K562 (cell line): ENCODE measurements around the gene OMG. TPM values are rescaled to one million over a fixed set of nuclear protein-coding genes. Genes with fewer than 3 reads are reported as not detected.

Experiments used
- ATAC-seq: fragments of 200-7000 bp; cut with Tn5 transposase; 3 replicates; pipeline ENCODE4 v1.9.1; 2020; ENCODE audit warnings: moderate library complexity
- BruUV-seq: library from RNA; stranded (reverse); fragments of 400-500 nt; replicated peaks from 2 replicates; lab custom pipeline; 2021; lab: Mats Ljungman, UMichigan
- CTCF ChIA-PET: fragments of 300-600 bp; formaldehyde crosslinking; extraction: SDS; loops from one replicate; lab custom pipeline; 2021; ENCODE audit warnings: low intra/inter-chr PET ratio; lab: Yijun Ruan, JAX
- POLR2A ChIA-PET: fragments of 300-600, 350-650 bp; sonication (Branson Sonifier 250); formaldehyde crosslinking; extraction: SDS; loops from one replicate; lab custom pipeline; 2021; ENCODE audit warnings: antibody characterized with exemption, inconsistent platforms; lab: Yijun Ruan, JAX
- DNase-seq, 4 experiments: peaks; one replicate each; pipeline versions ENCODE4 v3.0.0 to v3.0.0-alpha.2; 2011 to 2018; ENCODE audit warnings: low spot score in 3 of 4, mixed read lengths in 3 of 4; ENCODE audit errors: extremely low read depth in 1 of 4
- FAIRE-seq: peaks from 2 replicates; lab custom pipeline; 2011; peaks lifted over from hg19 to GRCh38; lab: Jason Lieb, UNC
- H2AFZ ChIP-seq: 2 replicates; pipeline ENCODE4 v1.6.0; 2011; ENCODE audit warnings: low read depth, low read length, control low read depth, inconsistent platforms
- H3K27ac ChIP-seq: fragments of 200-600 bp; 3 replicates; pipeline ENCODE4 v1.8.0; 2011; ENCODE audit warnings: low read depth, mild to moderate bottlenecking, control low read depth, inconsistent platforms, low read length, moderate library complexity, mixed read lengths; ENCODE audit errors: extremely low read depth
- H3K27me3 ChIP-seq, 2 experiments: fragments of 300-600 bp in 1 of 2; 2 replicates in 1 of 2; 3 replicates in 1 of 2; pipeline versions ENCODE4 v1.6.0 to v1.8.0; 2011; ENCODE audit warnings: inconsistent platforms in 2 of 2, low read length in 2 of 2, mild to moderate bottlenecking in 1 of 2, mixed read lengths in 1 of 2, moderate library complexity in 1 of 2; ENCODE audit not compliant: control insufficient read depth in 2 of 2, insufficient read depth in 2 of 2
- H3K36me3 ChIP-seq: fragments of 300-600 bp; 3 replicates; pipeline ENCODE4 v1.8.0; 2011; ENCODE audit warnings: mild to moderate bottlenecking, low read length, inconsistent platforms; ENCODE audit not compliant: control insufficient read depth, insufficient read depth
- H3K4me1 ChIP-seq, 2 experiments: fragments of 200-600 bp in 1 of 2; replicated peaks in 1 of 2; 2 replicates in 1 of 2; 3 replicates in 1 of 2; pipeline versions ENCODE4 v1.5.1 to v1.8.0; 2011; ENCODE audit warnings: inconsistent platforms in 2 of 2, low read length in 2 of 2, mild to moderate bottlenecking in 1 of 2, mixed read lengths in 1 of 2, moderate library complexity in 1 of 2; ENCODE audit not compliant: control insufficient read depth in 2 of 2, insufficient read depth in 2 of 2
- H3K4me2 ChIP-seq: 2 replicates; pipeline ENCODE4 v1.6.1; 2011; ENCODE audit warnings: low read length, control low read depth, inconsistent platforms, mixed read lengths; ENCODE audit not compliant: insufficient read depth
- H3K4me3 ChIP-seq: fragments of 200-600 bp; sonication (generic), shearing (Covaris generic); 2 replicates; pipeline ENCODE4 v1.5.1; 2016; ENCODE audit warnings: control low read depth, inconsistent platforms
- H3K79me2 ChIP-seq: fragments of 200-600 bp; 3 replicates; pipeline ENCODE4 v1.8.0; 2011; ENCODE audit warnings: low read length, inconsistent platforms; ENCODE audit not compliant: control insufficient read depth, insufficient read depth
- H3K9ac ChIP-seq, 2 experiments: 2 replicates each; pipeline versions ENCODE4 v1.6.0 to v1.6.1; 2011; ENCODE audit warnings: low read depth in 2 of 2, low read length in 2 of 2, control low read depth in 1 of 2, inconsistent platforms in 1 of 2, mild to moderate bottlenecking in 1 of 2, mixed read lengths in 1 of 2; ENCODE audit not compliant: insufficient read depth in 1 of 2
- H3K9me1 ChIP-seq: one replicate; pipeline ENCODE4 v1.6.0; 2011; ENCODE audit warnings: inconsistent platforms, mild to moderate bottlenecking, low read length, moderate library complexity; ENCODE audit not compliant: control insufficient read depth, insufficient read depth
- H3K9me3 ChIP-seq: replicated peaks from 2 replicates; pipeline ENCODE4 v1.5.1; 2011; ENCODE audit warnings: low read depth, low read length, inconsistent platforms; ENCODE audit not compliant: control insufficient read depth, insufficient read depth
- H4K20me1 ChIP-seq: replicated peaks from 2 replicates; pipeline ENCODE4 v1.6.1; 2011; ENCODE audit warnings: low read length, inconsistent platforms, mixed read lengths; ENCODE audit not compliant: control insufficient read depth, insufficient read depth
- CC2D1A ChIP-seq: fragments of 450-650 bp; IDR thresholded peaks from 2 replicates; pipeline ENCODE4 v1.6.1; 2017; ENCODE audit warnings: mild to moderate bottlenecking
- CXXC5 ChIP-seq: fragments of 250-450 bp; sonication (Bioruptor Pico); IDR thresholded peaks from 2 replicates; pipeline ENCODE4 v1.8.0; 2022; ENCODE audit warnings: inconsistent platforms, mild to moderate bottlenecking, moderate library complexity
- EP300 ChIP-seq: IDR thresholded peaks from 2 replicates; pipeline ENCODE4 v1.6.1; 2012; ENCODE audit warnings: low read length, improper control_type of control experiment
- FOXK1 ChIP-seq: sonication (generic); formaldehyde crosslinking; IDR thresholded peaks from 2 replicates; pipeline ENCODE4 v1.8.0; 2022; ENCODE audit warnings: missing genetic modification reagents, mild to moderate bottlenecking, borderline replicate concordance
- MEF2D ChIP-seq: conservative IDR thresholded peaks from 2 replicates; pipeline ENCODE4 v1.6.1; 2016; ENCODE audit warnings: low read depth, missing genetic modification characterization, missing compliant biosample characterization
- NR1H2 ChIP-seq: sonication (generic); formaldehyde crosslinking; IDR thresholded peaks from 2 replicates; pipeline ENCODE4 v1.4.0; 2020; ENCODE audit warnings: mild to moderate bottlenecking, missing genetic modification reagents
- NRF1 ChIP-seq, 2 experiments: fragments of 450-650 bp; IDR thresholded peaks in 1 of 2; conservative IDR thresholded peaks in 1 of 2; 2 replicates each; pipeline ENCODE4 v1.6.1; 2014; ENCODE audit warnings: mild to moderate bottlenecking in 2 of 2
- STAT5B ChIP-seq: fragments of 250-450 bp; sonication (Bioruptor Pico); IDR thresholded peaks from 2 replicates; pipeline ENCODE4 v1.8.0; 2021; ENCODE audit warnings: mild to moderate bottlenecking, inconsistent platforms
- TAF9B ChIP-seq: fragments of 450-650 bp; IDR thresholded peaks from 2 replicates; pipeline ENCODE4 v1.6.1; 2018; ENCODE audit warnings: mild to moderate bottlenecking; ENCODE audit not compliant: partially characterized antibody
- TEAD4 ChIP-seq, 2 experiments: sonication (generic) in 1 of 2; formaldehyde crosslinking in 1 of 2; IDR thresholded peaks; 2 replicates each; pipeline versions ENCODE4 v1.6.1 to v1.8.0; 2012 to 2022; ENCODE audit warnings: borderline replicate concordance in 1 of 2, inconsistent platforms in 1 of 2, low read length in 1 of 2, mild to moderate bottlenecking in 1 of 2, missing genetic modification reagents in 1 of 2
- VEZF1 ChIP-seq: fragments of 200-800 bp; sonication (Bioruptor generic); IDR thresholded peaks from 2 replicates; pipeline ENCODE4 v1.6.1; 2017; ENCODE audit warnings: missing genetic modification characterization, missing compliant biosample characterization
- ZHX1 ChIP-seq: fragments of 150-350 bp; conservative IDR thresholded peaks from 2 replicates; pipeline ENCODE4 v1.6.1; 2014; ENCODE audit warnings: low read length
- ZNF274 ChIP-seq: IDR thresholded peaks from 2 replicates; pipeline ENCODE4 v1.6.1; 2011; ENCODE audit warnings: low read depth, mild to moderate bottlenecking, low read length, moderate library complexity, borderline replicate concordance
- ZNF695 ChIP-seq: fragments of 450-650 bp; formaldehyde crosslinking; IDR thresholded peaks from 2 replicates; pipeline ENCODE4 v1.4.0; 2020; ENCODE audit warnings: mild to moderate bottlenecking, moderate library complexity
- WGBS: fragments of 100-300 bp; shearing (Covaris generic); methylation state at CpG from one replicate; pipeline ENCODE4 v1.1.6; 2016; ENCODE audit warnings: low coverage, mixed read lengths; ENCODE audit not compliant: insufficient coverage; ENCODE audit errors: missing lambda C conversion rate; 5-methylcytosine and 5-hydroxymethylcytosine counted together
- in situ Hi-C: fragments of 300-500 bp; cut with MboI; formaldehyde crosslinking; loops from 4 replicates; pipeline ENCODE4 v1.15.0; 2018; ENCODE audit warnings: inconsistent platforms, mixed read lengths
- intact Hi-C: fragments of 100-400 bp; cut with micrococcal nuclease; formaldehyde crosslinking; loops from 2 replicates; pipeline ENCODE4 v1.14.2; 2022
- polyA plus RNA-seq, 8 experiments: library from polyadenylated mRNA; depleted of rRNA in 4 of 8; stranded (reverse) in 5 of 8; unstranded in 3 of 8; fragments of >200 nt; fragmentation: Nextera tagmentation in 2 of 8; fragmentation: Illumina TruSeq in 1 of 8; extraction: Ambion mirVana in 2 of 8; extraction: Trizol in 1 of 8; gene quantifications; 2 replicates each; pipeline versions ENCODE4 v1.2.1 to v1.2.3, GENCODE V29; 2011 to 2014; ENCODE audit warnings: inconsistent platforms in 1 of 8, missing spikeins in 1 of 8
- total RNA-seq, 7 experiments: library from RNA; depleted of rRNA in 6 of 7; stranded (reverse); fragments of >200 nt in 6 of 7; fragmentation: Illumina TruSeq in 2 of 7; extraction: Trizol in 2 of 7; gene quantifications; 2 replicates each; pipeline versions ENCODE4 v1.2.1 to v1.2.3, GENCODE V29; 2011 to 2021; ENCODE audit warnings: low replicate concordance in 1 of 7

Gene OMG
- total and polyA plus RNA-seq, 9 of the 15 experiments (the other 6 are each of a cell fraction or from before 2014, with no cell fraction given), result 0.41 TPM; not detected in 8

DNA sequence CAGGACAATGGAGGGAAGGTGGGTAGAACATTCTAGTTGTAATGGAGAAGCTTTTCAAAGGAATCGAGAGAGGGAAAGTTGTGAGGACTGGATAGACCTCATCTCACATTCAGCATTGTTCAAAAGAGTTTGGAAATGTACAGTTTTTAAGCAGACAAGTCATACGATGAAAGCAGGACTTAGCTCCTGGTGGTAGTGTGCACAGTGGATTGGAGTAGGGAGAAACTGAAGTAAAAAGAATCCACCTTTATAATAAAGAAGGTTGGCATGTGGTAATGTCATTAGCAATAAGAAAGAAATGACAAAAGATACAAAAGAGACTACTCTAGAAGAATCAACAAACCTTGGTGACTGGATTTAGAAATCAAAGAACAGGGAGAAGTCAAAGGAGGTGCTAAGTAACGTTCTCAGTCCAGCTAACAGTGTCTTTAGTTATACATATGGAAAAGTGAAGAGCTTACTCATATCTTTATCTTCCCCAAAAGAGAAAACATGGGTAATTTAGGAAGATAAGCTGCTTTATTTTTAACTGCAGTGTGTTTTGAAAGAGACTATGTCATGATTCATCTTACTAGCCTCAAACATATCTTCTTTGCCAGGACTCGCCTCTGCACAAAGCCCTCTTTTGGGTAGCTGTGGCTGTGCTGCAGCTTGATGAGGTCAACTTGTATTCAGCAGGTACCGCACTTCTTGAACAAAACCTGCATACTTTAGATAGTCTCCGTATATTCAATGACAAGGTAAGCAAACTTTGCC, 43.0 kb upstream of the OMG start:
- Histone ChIP-seq H3K27me3 (no peaks in the 10 kb centered on the region), H3K9me1 (no peaks in the 10 kb centered on the region), H3K9me3 (no peaks in the 10 kb centered on the region), H4K20me1 (peaks cover 4% of the 10 kb centered on the region; the same call in 1 of the 2 replicates), H3K27ac (peak overlapping the region; percentile 23; the same call in 2 of the 3 replicates), H3K4me3 (no peak overlapping the region), H3K4me2 (no peak overlapping the region), H2AFZ (no peak overlapping the region), H3K79me2 (no peaks in the 10 kb centered on the region), H3K36me3 (peaks cover 39% of the 10 kb centered on the region; the same call in 2 of the 3 replicates), H3K9ac (no peak overlapping the region), H3K4me1 (peaks cover 0 to 12% of the 10 kb centered on the region in 2 experiments; a peak in 3 of 5 replicates)
- 4% methylated on average over 6 of the region's 6 CpGs for WGBS
- in situ Hi-C loops, result no loop called here
- TSS peak; percentile 23 for BruUV-seq
- DNase-seq, result peak; percentile 37 to 85 (median 55)
- intact Hi-C loops, result loop anchor here (10.0 kb wide), 1 partner anchor 515 kb away; the partner anchor contains the start of gene CRLF3
- peak; percentile 97 for FAIRE-seq
- ChIA-PET POLR2A (interaction anchor here (0.6 to 1.7 kb wide), 7 partner anchors 9 to 117 kb away, joined by 3 to 5 read pairs (median 3); partner anchors contain the start of gene EVI2B), CTCF (no interaction called here)
- ATAC-seq, result peak; percentile 94
- TF ChIP-seq CC2D1A (peak; percentile 58; the same call in 1 of the 2 replicates), STAT5B (CRISPR knock-in tag) (no peak), MEF2D (peak; percentile 95), TAF9B (no peak), TEAD4 (IDR thresholded peaks at IDR 0.05; ENCODE audit: low read length) (peak; percentile 93), TEAD4 (CRISPR knock-in tag; IDR thresholded peaks at IDR 0.05; ENCODE audit: borderline replicate concordance) (no peak), NR1H2 (CRISPR knock-in tag) (no peak), EP300 (peak; percentile 84), ZNF695 (CRISPR knock-in tag) (no peak), ZHX1 (no peak), NRF1 (conservative IDR thresholded peaks at IDR 0.05 in 1 of 2, IDR thresholded peaks at IDR 0.05 in 1 of 2) (0 out of 4 replicates have a peak, but pooled peaks of 1 of the 2 experiments have one; percentile 10), CXXC5 (CRISPR knock-in tag) (no peak), VEZF1 (CRISPR knock-in tag) (no peak), ZNF274 (no peak), FOXK1 (CRISPR knock-in tag) (no peak)
